HG03025 (cell line): ENCODE measurements around the gene MTERF1.
"Not testable (repeated sequence)": the region's sequence is repeated elsewhere in the genome, so short reads cannot be mapped to it uniquely, and the experiment has no call there.

Experiments used
- ATAC-seq: cut with Tn5 transposase; IDR thresholded peaks from one replicate; pipeline ENCODE4 v1.9.1; 2021; ENCODE audit warnings: mild to moderate bottlenecking, moderate library complexity; ENCODE audit not compliant: unreplicated experiment, low FRiP score

Gene MTERF1, protein sequence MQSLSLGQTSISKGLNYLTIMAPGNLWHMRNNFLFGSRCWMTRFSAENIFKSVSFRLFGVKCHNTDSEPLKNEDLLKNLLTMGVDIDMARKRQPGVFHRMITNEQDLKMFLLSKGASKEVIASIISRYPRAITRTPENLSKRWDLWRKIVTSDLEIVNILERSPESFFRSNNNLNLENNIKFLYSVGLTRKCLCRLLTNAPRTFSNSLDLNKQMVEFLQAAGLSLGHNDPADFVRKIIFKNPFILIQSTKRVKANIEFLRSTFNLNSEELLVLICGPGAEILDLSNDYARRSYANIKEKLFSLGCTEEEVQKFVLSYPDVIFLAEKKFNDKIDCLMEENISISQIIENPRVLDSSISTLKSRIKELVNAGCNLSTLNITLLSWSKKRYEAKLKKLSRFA

DNA sequence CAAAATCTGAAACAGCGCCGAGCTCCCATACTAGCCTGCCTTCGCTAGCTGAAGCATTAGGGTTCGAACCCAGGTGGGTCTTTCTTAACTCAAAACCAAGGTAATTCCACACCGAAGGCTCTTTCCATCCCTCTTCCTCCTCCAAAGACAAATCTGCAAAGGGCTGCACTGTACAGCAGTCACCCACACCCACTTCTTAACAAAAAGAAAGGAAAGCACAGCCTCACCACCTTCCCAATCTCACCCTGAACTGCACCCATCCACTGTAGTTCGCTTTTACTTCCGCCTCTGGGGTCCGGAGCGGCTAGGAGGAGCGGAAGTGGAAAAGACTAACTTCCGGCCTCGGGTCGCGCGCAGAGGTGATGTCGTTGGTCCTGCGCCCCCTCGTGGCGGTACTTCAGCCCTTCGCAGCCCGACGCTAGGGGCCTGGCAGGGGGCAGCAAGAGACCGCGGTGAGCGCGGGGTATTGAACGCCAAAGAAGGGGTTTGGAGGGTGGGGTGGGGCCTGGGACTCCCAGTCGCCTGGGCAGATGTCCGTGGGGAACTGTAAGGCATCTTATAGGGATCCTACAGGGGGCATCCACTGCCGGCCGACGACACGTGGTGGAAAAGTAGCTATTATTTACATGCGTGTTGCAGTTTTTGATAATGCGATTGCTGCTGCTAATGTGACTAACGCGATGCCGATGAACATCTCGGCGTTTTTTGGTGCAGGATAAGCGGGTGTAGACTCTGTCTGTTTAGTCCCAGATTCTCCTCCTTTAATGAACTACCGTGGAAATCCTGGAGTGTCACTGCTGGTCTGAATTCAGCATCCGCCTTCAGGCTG lies at the start of gene MTERF1:
Gene MTERF1, minus strand, starts transcription at position 290 of the 829 bp plus-strand sequence. CDS start 619 bp downstream, outside the sequence.
- ATAC-seq, result peak; percentile 98

DNA sequence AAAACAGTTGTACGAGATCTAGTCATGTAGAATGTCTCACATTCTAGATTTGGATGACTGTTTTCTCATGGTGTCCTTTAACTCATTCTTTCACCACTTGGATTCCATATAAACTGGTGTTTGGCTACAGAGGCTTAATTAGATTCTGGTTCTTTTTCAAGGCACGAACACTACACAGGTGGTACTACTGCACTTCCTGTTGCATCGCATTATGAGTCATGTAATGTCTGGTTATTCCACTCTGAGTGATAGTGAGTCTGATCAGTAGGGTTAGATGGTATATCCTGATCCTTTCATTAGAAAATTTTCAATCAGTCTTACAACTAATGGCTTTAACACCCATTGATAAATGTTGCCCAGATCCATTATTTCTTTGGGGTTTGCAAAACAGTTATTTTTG lies 49.0 kb upstream of the MTERF1 start:
- ATAC-seq, result no peak

DNA sequence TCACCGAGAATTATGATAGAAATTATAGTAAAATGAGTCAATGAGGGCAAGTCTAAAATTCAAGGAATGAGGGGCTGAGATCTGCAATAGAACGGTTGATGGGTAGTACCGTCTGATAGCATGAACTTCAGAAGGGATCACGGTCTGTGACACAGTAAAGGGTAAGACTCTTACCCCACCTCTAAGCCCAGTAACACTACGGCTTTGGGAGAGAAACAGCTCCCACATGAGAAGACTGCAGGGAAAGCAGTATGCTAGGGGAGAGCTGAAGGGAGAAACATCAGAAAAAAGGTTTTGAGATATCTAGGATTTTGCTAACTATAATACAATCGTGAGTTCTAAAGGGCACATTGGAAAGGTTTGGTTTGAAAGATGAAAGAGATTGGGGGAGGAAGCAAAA lies 47.4 kb upstream of the MTERF1 start:
- no peak for ATAC-seq

DNA sequence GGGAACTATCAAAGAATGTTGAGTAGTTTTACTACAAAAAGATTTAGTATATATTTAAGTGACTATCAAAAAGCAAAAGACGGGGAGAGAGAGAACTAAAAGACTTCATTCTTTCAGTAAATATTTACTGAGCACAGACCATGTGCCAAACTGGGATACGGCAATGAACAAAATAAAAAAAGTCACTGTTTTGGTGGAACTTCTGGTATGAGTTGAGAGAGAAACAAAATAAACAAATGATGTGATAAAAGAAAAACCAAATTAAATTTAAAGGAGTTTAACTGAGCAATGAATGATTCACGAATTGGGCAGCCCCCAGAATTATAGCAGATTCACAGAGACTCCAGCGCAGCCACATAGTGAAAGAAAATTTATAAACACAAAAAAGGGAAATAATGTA lies 42.4 kb upstream of the MTERF1 start:
- ATAC-seq, result no peak

DNA sequence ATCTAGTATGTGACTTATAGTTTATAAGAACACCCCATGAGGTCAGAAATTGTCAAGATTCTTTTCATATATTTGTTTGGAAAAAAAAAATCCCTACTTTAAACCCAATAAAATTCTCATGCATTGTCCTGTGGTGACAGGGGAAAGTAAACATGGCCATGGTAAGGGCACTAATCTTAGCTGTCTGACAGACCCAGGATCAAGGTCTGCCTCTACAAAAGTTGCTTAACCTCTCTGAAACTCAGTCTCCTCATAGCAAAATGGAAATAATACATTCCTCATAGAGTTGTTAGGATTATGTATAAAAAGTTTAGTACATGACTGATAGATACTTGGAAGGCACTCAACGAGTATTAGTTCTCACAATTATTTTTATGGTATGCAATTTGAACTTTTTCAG lies 37.9 kb upstream of the MTERF1 start:
- ATAC-seq, result no peak

DNA sequence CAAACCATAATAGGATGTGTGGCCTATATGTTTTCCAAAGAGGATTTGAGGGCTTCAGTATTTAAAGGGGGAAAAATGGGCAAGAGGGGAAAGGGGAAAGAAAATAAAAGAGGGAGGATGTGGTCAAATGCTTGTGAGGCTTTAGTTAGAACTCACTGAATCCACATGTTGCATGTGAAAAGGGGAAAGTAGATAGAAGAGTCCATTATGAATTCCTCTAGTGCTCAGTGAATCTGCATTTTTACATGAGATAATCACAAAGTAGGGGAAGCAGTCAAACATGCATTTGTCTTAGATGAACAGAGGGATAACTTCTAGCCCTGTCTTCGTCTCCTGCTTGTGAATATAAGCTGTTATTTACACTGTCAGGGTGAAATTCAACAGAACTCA lies 35.5 kb upstream of the MTERF1 start:
- ATAC-seq, result no peak

DNA sequence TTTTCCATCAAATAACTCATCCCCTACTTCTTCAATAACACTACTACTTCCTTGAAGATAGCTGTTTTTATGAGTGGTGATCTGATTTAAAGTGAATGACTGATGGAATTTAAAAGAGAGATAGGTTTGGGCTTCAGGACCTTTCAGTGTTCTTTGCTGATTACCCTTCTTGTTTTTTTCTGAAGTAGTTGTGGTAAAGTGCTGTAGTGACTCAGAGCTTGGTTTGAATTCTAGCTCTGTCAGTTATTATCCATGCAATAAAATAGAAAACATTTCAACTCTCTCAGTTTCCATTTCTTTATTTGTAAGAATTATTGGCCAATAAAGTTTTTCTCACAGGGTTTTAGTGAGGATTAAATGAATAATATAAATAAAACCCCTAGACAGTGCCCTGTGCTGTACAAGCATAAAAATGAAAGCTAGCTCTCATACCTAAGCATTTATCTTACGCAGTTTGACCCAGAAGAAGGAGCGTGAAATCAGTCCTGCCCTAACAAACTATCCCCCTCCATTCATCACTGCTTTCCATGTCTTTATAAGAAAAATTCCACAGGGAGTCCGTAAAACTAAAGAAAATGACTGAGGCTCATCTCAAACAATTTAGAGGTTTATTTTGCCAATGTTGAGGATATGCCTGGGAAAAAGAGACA lies 35.0 kb upstream of the MTERF1 start:
- no peak for ATAC-seq

DNA sequence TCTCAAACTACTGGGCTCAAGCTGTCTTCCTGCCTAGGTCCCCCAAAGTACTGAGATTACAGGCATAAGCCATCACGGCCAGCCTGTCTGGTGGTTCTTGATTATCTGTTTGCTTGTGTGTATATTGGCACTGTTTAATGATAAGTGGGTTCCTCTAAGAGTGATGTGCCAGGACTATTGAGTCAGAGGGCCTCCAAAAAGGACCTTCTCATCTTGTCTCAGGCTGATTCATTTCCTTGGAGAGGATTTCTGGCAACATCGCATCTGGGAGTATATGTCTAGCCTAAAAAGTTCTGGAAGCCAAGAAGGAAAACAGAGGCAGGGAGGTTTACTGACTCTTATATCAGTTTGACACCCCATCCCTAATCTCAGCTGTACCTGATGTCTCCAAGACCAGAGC lies 33.1 kb upstream of the MTERF1 start:
- no peak for ATAC-seq

DNA sequence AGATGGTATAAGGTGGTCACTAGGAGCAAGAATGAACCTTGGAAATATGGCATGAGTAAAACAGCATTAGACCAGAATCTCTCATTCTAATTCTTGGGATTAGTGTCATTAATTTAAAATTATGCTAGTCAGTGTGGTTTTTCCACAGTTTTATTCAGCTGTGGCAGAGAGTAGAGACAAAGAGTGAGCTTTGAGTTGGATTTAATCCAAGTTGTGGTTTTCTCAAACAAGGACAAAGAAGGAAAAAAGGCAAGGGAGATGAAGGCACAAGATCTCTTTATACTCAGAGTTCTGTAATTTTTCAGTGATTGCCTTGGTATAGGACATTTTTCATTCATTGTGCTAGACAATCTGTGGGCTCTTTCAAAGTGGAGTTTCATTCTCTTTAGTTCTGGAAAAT lies 32.0 kb upstream of the MTERF1 start:
- ATAC-seq, result no peak

DNA sequence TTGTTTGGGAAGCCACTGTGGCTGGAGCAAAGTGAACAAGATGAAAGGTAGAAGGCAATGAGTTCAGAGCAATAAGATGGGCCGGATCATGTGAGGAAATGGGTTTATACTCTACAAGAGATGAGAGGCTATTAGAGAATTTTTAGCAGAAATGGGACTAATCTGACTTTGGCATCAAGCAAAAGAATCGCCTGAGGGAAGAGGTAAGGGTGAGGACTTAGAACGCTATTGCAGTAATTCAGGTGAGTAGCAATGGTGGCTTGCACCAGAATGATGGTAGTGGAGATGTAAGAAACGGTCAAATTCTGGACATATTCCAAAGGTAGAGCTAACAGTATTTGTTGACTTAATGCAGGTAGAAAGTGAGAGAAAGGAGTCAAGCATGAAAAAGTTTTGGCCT lies 30.6 kb upstream of the MTERF1 start:
- ATAC-seq, result no peak

DNA sequence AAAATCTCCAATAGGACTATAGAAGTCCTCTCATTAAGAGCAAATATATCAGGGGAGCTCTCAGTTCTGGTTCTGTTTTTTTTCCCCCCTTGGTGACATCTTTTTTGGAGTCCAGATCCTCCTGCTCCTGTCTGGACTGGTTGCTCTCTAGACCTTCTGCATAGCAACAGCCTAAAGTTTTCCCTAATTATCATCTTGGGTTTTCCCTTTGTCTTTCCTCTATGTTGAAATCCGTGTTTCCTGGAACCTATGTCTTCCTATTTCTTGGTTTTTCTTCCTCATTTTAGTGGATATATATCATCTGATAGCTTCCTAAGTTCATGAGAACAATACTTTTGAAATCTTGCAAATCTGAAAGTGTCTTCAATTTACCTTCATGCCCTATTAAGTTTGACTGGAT lies 29.7 kb upstream of the MTERF1 start:
- no peak for ATAC-seq

DNA sequence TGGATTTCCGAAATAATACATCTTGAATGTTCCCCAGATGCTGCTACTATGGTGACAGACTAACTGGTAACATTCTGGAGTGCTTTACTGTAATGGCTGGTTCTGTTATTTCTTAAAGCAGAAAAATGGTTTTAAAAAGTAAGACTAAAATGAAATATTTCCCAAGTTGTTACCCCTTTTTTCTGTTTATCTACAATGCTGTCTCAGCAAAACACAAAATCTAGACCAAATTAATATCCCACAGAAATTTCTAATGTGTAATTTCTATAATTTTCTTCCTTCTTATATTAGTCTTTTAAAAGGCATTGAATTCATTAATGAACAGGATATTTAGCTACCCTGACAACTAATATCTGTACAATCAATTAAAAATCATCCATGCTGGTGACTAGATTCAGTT lies 19.1 kb upstream of the MTERF1 start:
- ATAC-seq, result no peak

DNA sequence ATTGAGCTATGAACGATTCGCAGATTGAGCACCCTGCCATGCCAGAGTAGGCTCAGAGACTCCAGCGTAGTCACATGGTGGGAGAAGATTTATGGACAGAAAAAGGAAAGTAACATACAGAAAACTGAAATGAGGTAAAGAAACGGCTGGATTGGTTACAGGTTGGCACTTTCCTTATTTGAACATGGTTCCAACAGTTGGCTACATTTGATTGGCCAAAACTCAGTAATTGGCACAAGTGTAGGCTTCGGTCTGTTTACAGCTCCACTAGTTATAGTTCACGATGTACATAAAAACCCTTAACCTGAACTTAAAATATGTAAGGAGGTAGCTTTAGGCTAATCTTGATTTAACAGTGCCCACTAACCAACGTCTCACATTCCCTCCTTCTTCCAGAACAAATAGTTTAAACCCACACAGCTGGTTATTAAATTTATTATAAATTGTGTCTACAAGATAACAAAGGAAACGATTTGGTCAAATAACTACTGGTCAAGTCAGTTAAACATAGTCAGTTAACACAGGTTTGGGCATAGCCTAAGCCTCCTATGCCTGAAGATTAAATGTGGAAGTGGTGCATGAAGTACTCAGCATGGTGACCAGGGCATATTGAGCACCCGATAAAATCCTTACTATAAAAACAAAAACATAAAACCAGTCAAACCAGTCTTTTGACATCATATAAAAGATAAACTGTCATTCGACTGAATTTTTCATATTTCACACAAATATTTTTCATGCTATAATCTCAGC lies 17.9 kb upstream of the MTERF1 start:
- no peak for ATAC-seq

DNA sequence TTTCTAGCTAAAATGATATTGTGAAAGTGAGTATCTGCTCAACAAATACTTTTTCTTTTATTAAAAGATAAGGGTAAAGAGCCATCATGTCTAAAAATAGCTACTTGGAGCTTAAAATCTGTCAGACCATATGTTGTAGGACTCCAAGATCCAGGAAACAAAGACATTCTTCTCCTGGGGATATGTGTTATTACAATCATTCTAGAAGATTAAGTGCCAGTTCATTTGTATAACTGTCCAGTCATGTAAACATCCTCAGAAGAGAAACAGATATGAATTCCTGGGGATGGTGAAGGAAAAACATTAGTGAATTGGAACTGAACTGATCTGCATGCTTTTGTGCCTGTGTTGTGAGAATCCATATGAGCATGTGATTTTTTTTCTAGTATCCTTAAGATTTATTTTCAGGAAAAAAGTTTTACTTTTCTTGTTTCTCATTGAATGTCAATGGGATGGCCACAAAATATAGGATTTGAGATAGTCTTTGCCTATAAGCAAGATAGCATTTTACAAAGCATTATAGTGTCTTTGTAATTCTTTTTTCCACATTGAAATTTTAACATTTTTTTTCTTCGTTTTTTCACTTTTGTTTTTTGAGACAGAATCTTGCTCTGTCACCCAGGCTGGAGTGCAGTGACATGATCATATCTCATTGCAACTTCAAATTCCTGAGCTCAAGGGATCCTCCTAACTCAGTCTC lies 14.4 kb upstream of the MTERF1 start:
- no peak for ATAC-seq

DNA sequence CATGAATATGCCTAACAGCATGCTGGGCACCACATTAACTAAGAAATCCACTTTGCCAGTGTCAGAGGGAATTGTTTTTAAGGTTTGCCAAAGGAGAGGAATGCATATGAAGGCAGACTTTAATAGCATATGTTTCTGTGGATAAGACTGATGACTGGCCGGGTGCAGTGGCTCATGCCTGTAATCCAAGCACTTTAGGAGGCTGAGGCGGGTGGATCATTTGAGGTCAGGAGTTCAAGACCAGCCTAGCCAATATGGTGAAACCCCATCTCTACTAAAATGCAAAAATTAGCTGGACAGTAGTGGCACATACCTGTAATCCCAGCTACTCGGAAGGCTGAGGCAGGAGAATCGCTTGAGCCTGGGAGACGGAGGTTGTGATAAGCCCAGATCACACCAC lies 13.2 kb upstream of the MTERF1 start:
- not testable (repeated sequence) for ATAC-seq

DNA sequence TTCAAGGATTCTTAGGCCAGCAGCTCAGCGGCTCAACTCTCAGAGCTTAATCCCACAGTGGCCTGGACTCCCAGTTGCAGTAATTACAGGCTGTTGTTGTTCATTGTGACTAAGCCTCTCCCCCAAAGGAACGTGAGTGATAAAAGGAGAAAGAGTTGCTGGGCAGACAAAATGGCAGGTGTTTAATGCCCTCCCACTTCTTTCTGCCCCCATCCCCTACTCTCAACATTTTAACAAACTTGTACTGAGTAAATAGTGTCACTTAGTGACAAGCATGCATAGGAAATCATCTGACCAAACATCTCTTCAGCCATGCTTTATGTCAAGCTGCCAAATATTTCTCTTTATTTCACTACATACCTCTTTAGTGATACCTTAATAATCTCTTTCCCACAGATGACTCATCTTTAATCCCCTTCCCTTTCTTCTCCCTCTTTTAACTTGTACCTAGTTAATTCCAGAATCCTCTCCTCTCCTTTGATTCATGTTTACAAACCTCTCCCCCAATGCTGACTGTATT lies 12.4 kb upstream of the MTERF1 start:
- no peak for ATAC-seq

DNA sequence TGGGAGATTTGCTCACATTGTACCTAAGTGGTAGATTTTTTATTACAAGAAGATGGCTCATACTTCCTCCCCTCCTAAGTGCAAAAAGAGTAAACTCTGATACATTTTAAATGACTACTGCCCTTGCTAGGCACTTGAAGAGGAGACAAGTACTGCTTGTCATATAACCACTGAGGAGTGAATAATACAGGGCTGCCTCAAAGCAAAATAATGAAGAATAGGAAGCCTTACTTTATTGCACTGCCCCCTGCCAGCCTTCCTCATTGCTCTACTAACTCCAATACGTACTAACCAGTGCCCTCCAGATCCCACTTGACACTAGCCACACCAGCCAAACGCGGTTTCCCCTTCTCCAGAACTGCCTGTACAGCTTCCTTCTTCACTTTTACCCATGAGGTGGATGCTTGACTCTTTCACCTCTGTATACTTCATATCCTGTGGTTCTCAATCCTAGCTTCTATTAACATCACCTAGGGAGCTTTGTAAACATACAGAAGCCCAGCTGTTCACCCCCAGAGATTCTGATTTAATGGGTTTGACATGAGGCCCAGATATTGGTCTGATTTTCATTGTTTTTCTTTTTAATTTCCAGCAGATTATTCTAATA lies 11.7 kb upstream of the MTERF1 start:
- ATAC-seq, result no peak

DNA sequence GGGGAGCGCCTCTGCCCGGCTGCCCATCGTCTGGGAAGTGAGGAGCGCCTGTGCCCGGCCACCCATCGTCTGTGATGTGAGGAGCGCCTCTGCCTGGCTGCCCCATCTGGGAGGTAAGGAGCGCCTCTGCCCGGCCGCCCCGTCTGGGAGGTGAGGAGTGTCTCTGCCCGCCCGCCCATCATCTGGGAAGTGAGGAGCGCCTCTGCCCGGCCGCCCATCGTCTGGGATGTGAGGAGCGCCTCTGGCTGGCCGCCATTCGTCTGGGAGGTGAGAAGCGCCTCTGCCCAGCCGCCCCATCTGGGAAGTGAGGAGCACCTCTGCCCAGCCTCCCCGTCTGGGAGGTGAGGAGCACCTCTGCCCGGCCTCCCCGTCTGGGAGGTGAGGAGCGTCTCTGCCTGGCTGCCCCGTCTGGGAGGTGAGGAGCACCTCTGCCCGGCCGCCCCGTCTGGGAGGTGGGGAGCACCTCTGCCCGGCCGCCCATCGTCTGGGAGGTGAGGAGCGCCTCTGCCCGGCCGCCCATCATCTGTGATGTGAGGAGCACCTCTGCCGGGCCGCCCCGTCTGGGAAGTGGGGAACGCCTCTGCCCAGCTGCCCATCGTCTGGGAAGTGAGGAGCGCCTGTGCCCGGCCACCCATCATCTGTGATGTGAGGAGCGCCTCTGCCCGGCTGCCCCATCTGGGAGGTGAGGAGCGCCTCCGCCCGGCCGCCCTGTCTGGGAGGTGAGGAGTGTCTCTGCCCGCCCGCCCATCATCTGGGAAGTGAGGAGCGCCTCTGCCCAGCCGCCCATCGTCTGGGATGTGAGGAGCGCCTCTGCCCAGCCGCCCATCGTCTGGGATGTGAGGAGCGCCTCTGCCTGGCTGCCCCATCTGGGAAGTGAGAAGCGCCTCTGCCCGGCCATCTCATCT lies 8.0 kb upstream of the MTERF1 start:
- ATAC-seq, result not testable (repeated sequence)
